ENCODE measurements around the gene DAP3. TPM values are rescaled to one million over a fixed set of nuclear protein-coding genes. Genes with fewer than 3 reads are reported as not detected.

Gene DAP3
- total and polyA plus RNA-seq, 2 of the 8 experiments (the other 6 are each of a cell fraction or from before 2014, with no cell fraction given): 66.3 to 87.1 TPM

- Histone ChIP-seq H3K18ac (ENCODE audit: extremely low read depth, low read length) (no peak overlapping the region), H4K20me1 (replicated peaks in 1 of 2; ENCODE audit: control insufficient read depth in 1 of 2, insufficient read depth in 2 of 2, low read length in 2 of 2) (no peaks in the 10 kb centered on the region), H3K4ac (replicated peaks; ENCODE audit: insufficient read length, low read depth, low read length) (no peak overlapping the region), H3K27me3 (replicated peaks in 1 of 4; ENCODE audit: control insufficient read depth in 3 of 4, extremely low read depth in 1 of 4, insufficient read depth in 3 of 4, low read length in 3 of 4) (no peaks in the 10 kb centered on the region), H4K5ac (ENCODE audit: insufficient read length, low read depth, low read length) (no peak overlapping the region), H3K79me2 (ENCODE audit: control insufficient read depth in 1 of 2, insufficient read depth in 2 of 2, low read length in 2 of 2) (no peaks in the 10 kb centered on the region), H3K9me3 (ENCODE audit: insufficient read depth in 2 of 2, low read depth in 1 of 2, low read length in 1 of 2) (no peaks in the 10 kb centered on the region), H3K14ac (ENCODE audit: insufficient read length) (no peak overlapping the region), H3K4me1 (replicated peaks in 1 of 4; ENCODE audit: control insufficient read depth in 3 of 4, insufficient read depth in 4 of 4, low read length in 3 of 4) (no peaks in the 10 kb centered on the region), H3K4me2 (ENCODE audit: insufficient read depth in 1 of 2, low read depth in 2 of 2, low read length in 2 of 2) (no peak overlapping the region), H2AK5ac (ENCODE audit: low read depth, low read length) (no peak overlapping the region), H2BK15ac (ENCODE audit: low read length) (no peak overlapping the region), H3K36me3 (ENCODE audit: control insufficient read depth in 2 of 4, insufficient read depth in 4 of 4, low read length in 3 of 4) (peaks cover 18 to 64% (median 40%) of the 10 kb centered on the region in 4 experiments; a peak in 7 of 8 replicates), H3K56ac (replicated peaks; ENCODE audit: insufficient read length, low read depth, low read length) (no peak overlapping the region), H3K79me1 (ENCODE audit: low read depth, low read length) (no peaks in the 10 kb centered on the region), H3K4me3 (ENCODE audit: extremely low read depth in 1 of 4, insufficient read depth in 2 of 4, low read depth in 3 of 4, low read length in 4 of 4) (no peak overlapping the region), H2BK20ac (ENCODE audit: low read length) (no peak overlapping the region), H2AFZ (ENCODE audit: low read length) (no peak overlapping the region), H3K9ac (replicated peaks in 1 of 4; ENCODE audit: extremely low read depth in 1 of 4, low read depth in 3 of 4, low read length in 3 of 4) (no peak overlapping the region), H3K23me2 (ENCODE audit: low read depth, low read length) (no peaks in the 10 kb centered on the region), H3K23ac (ENCODE audit: insufficient read length) (no peak overlapping the region), H3K27ac (ENCODE audit: low read depth, low read length) (no peak overlapping the region), H2BK120ac (replicated peaks; ENCODE audit: low read depth, low read length) (no peak overlapping the region), H2BK12ac (ENCODE audit: low read depth, low read length) (no peak overlapping the region), H4K91ac (replicated peaks; ENCODE audit: insufficient read length, low read length) (no peak overlapping the region), H4K8ac (ENCODE audit: extremely low read depth, insufficient read depth, low read length) (no peak overlapping the region), H2BK5ac (ENCODE audit: low read depth, low read length) (no peak overlapping the region)
- WGBS, 2 experiments (ENCODE audit: extremely low coverage in 1 of 2, insufficient coverage in 1 of 2, insufficient read length in 1 of 2, insufficient replicate concordance in 2 of 2, low coverage in 1 of 2, low lambda C conversion rate in 2 of 2, missing lambda C conversion rate in 1 of 2): 97% methylated on average over 11 of the region's 11 CpGs; no CpG with 5 or more reads in 1 of the 2 experiments
- CTCF ChIA-PET (ENCODE audit: partially characterized antibody): interaction anchor here (0.6 to 1.8 kb wide), 2 partner anchors 33 to 161 kb away, joined by 4 read pairs; no protein-coding TSS in a partner anchor
- POLR2A ChIA-PET (ENCODE audit: partially characterized antibody): interaction anchor here (0.6 to 1.1 kb wide), 3 partner anchors 31 to 167 kb away, joined by 3 to 4 read pairs (median 3); no protein-coding TSS in a partner anchor
- FAIRE-seq: no peak
- no peak for DNase-seq (ENCODE audit: low read depth in 1 of 2, low spot score in 2 of 2)
- no peak for TF ChIP-seq ATF2 (IDR thresholded peaks at IDR 0.05; ENCODE audit: low read length)
- no peak for TF ChIP-seq RXRA (IDR thresholded peaks at IDR 0.05; ENCODE audit: insufficient read depth, low read depth, low read length)
- no peak for TF ChIP-seq SAP30 (IDR thresholded peaks at IDR 0.05; ENCODE audit: insufficient read depth, insufficient replicate concordance, low read length)
- no peak for TF ChIP-seq SUZ12 (IDR thresholded peaks at IDR 0.05; ENCODE audit: low read length)
- TF ChIP-seq SP2 (IDR thresholded peaks at IDR 0.05; ENCODE audit: low read length): no peak
- no peak for TF ChIP-seq CTBP2 (IDR thresholded peaks at IDR 0.05; ENCODE audit: borderline replicate concordance, insufficient read depth, insufficient read length, low read length)
- TF ChIP-seq POLR2A (IDR thresholded peaks at IDR 0.05; ENCODE audit: control extremely low read depth in 1 of 2, low read depth in 2 of 2, low read length in 2 of 2): no peak
- no peak for TF ChIP-seq CBX5 (IDR thresholded peaks at IDR 0.05; ENCODE audit: low read depth, low read length)
- TF ChIP-seq TAF7 (optimal IDR thresholded peaks at IDR 0.05; ENCODE audit: borderline replicate concordance, low read depth, low read length): no peak
- TF ChIP-seq TCF12 (IDR thresholded peaks at IDR 0.05; ENCODE audit: low read depth, low read length): no peak
- no peak for TF ChIP-seq HDAC6 (IDR thresholded peaks at IDR 0.05; ENCODE audit: low read depth, low read length)
- no peak for TF ChIP-seq TBP (IDR thresholded peaks at IDR 0.05; ENCODE audit: low read depth, low read length)
Observed at GRCh38 chr1:155761736-155762405, 73.0 kb downstream of the DAP3 start.
